ENCODE measurements around the gene RHOH.

RHOH gene

DNA sequence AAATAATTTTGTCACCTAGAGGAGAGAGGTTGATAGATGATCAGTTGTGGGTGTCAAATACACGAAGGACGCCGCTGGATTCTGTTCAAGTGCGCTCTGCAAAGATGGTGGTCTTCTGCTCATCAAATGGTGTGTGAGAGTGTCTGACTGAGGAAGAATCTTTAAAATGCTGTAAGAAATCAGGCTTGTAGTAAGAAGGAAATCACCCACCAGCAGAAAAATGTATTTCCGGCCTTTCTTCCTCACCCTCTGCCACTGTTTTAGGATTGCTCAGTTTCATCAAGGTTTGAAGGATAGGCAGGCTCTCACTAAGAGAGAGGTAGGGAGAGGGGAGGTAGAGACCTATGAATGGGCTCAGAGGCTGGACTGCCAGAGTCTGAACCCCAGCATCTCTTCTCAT is 28.7 kb downstream of the RHOH start:
- TF ChIP-seq GATA2 (IDR thresholded peaks at IDR 0.05; ENCODE audit: low read depth, low read length), result no peak
- TF ChIP-seq GATA3 (IDR thresholded peaks at IDR 0.05; ENCODE audit: low read depth, low read length), result no peak

DNA sequence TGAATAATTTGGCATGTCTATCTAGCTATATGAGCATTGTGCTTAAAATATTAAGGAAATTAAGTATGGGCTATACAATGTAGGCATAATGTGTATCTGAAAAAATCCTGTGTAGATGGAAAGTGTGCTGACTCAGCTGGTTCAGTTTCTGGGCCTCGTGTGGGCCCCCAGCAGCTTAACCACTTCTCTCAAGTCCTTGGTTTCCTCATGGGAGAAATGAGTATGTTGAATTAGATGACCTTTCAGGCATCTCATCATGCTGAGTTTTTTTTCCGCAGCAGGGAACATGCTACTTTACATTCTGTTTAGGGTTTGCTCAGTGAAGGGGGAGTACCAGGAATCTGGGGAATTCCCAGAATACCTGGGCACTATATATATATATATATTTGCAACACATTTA is 30.5 kb downstream of the RHOH start:
- no peak for TF ChIP-seq GATA2 (IDR thresholded peaks at IDR 0.05; ENCODE audit: low read depth, low read length)
- TF ChIP-seq GATA3 (IDR thresholded peaks at IDR 0.05; ENCODE audit: low read depth, low read length), result no peak

DNA sequence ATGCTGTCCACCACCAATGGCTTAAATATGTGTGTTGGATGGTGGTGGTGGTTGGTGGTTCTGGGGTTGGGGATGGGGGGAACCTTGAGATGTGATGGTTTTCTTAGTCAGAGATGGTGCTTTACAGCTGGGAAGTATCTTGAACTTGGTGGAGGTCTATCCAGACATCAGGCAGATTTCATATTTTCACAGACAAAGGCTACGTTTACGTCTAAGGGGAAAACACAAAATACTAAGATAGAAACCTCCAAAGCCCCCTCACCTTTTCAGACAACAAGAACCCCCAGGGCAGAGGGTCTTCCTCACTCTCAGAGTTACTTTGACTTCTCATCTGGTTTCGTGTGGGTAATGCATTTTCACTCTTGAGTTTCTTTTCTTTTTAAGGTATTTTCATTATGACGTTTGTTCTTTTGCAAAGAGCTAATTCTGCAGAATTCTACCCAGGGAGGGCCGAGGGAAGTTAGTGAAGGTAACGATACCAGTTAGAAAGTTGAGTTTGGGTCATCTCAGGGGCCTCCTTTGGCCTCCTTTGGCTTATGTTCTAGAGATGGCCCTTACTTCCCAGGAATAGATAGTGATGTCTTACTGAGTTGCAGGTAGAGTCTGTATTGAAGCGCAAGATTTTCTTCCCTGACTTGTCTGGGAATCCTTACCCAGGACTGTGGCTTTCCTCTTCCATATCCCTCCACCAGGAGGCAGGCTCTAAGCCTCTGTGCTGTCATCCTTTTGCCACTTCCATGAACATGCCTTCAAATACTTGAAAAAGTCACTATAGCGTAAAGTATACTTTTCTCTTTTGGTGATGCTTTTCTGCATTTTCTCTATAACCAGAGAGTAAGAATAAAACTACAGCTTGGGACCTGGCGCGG is 31.9 kb downstream of the RHOH start:
- TF ChIP-seq GATA2 (IDR thresholded peaks at IDR 0.05; ENCODE audit: low read depth, low read length) (no peak), GATA3 (IDR thresholded peaks at IDR 0.05; ENCODE audit: low read depth, low read length) (no peak)

DNA sequence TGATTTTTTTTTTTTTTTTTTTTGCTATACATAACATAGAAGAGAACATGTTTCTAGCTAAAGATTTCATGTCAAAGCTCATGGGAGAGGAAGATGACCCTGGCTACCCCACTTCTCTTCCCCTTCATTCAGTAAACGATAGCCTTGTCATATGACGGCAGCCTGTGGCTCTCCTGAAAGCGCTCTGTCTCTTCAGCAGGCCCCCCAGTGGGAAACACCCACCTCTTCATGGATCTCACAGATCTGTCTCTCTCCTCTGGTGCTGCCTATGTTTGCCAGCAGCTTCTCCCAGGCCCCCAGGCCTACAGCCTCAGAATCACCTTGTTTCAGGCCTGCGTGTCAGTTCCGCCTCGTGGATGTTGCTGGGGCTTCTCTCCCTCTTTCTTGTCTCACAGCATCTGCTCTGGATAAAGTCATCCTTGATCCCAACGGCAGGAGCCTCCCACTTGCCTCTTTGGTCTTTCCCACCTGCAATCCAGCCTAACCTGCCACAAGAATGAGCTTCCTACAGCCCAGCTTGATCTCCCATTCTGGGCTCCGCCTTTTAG is 34.6 kb downstream of the RHOH start:
- TF ChIP-seq GATA3 (IDR thresholded peaks at IDR 0.05; ENCODE audit: low read depth, low read length) (no peak), GATA2 (IDR thresholded peaks at IDR 0.05; ENCODE audit: low read depth, low read length) (no peak)

DNA sequence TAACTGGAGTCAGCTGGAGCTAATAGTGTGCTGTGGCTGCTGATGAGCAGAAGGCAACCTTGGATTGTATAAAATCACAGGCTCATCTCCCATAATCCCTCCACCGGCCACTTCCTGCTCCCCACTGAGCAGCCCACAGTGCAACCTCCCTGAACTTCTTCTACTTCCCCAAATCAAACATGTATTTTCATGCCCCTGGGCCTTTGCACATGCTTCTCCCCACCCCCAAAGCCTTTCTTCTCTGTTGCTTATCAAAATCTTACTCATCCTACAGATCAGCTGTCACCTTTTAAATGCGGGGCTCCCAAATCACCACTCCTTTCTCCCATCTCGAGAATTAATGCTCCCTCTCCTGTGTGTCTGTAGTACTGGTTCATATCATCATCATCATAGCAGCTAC is 35.8 kb downstream of the RHOH start:
- TF ChIP-seq GATA3 (IDR thresholded peaks at IDR 0.05; ENCODE audit: low read depth, low read length) (no peak), GATA2 (IDR thresholded peaks at IDR 0.05; ENCODE audit: low read depth, low read length) (no peak)

DNA sequence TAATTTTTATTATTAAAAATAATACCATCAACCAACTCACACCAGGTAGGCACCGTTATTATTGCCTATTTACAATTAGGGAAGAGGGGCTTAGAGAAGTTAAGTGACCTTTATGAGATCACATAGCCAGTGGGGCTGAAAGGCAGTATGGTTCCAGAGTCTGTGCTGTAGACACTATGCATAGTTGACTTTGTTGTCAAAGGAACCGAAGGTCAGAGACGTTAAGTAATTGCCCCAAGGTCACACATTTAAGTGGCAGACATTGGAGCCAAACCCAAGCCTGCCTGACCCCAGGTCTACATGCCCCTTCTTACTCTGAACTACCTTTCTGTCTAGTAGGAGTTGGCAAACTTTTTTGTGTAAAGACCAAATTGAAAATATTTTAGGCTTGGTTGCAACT is 36.4 kb downstream of the RHOH start:
- TF ChIP-seq GATA3 (IDR thresholded peaks at IDR 0.05; ENCODE audit: low read depth, low read length) (no peak), GATA2 (IDR thresholded peaks at IDR 0.05; ENCODE audit: low read depth, low read length) (no peak)

DNA sequence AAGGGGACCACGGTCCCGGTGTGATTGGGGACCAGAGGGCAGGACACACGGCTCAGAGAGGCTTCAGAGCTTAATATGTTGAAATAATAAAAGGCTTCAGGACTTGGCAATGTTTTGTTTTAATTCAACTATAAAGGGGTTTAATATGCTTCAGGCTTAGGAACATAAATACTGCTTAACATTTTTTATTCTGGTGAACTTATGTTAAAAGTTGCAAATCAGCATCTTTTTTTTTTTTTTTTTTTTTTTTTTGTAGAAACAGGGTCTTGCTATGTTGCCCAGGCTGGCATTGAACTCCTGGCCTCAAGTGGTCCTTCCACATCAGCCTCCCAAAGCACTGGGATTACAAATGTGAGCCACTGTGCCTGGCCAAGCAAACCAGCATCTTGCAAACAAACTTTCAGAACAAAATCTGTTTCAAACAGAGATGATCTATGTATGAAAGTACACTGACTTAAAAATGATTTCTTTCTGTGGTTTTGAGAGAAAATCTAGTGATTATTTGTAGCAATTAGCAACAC is 37.7 kb downstream of the RHOH start:
- TF ChIP-seq GATA3 (IDR thresholded peaks at IDR 0.05; ENCODE audit: low read depth, low read length) (no peak), GATA2 (IDR thresholded peaks at IDR 0.05; ENCODE audit: low read depth, low read length) (no peak)

DNA sequence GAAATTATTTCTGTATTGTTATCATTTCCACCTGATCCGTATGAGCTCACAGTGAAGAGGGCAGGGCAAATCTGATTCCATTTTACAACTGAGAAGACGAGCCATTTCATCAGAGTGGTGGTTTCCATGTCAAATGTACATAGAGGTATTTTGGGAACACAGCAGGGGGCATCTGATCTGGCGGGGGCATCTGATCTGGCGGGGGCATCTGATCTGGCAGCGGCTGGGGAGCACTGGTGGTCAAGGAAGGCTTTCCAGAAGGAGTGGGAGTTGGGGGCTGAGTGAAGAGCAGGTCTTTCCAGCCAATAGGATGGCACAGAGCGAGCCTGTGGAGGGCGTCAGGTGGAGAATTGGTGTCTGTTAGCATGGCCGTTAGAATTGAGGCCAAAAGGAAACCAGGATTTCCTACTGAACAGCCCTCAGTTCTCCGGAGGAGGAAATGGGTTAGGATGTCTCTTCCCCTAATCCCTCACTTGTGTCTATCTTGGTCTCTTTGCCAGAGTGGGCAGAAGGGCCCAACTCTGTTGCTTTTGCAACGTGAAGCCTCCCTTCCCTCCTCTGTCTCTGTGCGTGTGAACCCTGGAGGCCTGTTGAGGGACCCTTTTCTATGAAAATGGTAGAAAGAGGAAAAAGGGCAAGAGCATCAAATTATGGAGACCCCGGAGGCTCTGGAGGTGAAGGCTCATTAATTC is 41.3 kb downstream of the RHOH start:
- TF ChIP-seq GATA3 (IDR thresholded peaks at IDR 0.05; ENCODE audit: low read depth, low read length) (no peak), GATA2 (IDR thresholded peaks at IDR 0.05; ENCODE audit: low read depth, low read length) (no peak)

DNA sequence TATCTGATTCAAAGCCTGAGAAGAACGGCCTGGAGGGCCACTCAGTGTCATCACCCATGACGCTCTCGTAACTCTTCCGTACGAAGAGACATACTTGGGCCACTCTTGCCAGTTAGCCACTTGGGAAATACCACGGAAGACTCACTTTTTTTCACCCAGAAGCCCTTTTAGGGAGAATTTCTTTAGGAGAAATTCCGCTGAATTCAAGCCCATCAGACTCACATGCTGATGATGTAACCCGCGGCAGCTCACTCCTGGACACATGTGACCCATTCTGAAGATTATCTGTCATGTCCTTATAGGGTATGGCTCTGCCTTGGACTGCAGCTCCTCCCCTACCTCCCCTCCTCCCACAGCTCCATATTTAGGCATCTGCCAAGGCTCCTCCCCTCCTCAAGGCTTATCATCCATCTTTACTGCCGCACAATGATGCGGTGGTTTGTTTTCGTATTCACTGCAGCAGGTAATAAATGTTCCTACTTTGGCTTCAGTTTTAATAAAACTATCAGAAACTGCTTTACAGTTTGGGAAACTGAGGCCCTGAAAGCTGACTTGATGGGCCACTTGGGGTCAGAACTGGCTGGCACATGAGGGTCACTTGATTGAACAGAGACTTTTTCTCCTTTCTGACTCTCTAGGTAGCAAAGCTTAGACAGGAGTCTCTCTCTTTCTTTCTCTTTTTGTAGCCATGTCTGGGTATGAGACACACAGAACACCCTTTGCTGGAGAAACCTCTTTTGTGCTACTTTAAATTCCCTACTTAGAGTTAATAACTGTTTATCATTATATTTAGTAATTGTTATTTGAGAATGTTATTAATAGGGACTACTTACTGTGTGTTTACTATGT is 42.1 kb downstream of the RHOH start:
- TF ChIP-seq GATA2 (IDR thresholded peaks at IDR 0.05; ENCODE audit: low read depth, low read length) (no peak), GATA3 (IDR thresholded peaks at IDR 0.05; ENCODE audit: low read depth, low read length) (no peak)

DNA sequence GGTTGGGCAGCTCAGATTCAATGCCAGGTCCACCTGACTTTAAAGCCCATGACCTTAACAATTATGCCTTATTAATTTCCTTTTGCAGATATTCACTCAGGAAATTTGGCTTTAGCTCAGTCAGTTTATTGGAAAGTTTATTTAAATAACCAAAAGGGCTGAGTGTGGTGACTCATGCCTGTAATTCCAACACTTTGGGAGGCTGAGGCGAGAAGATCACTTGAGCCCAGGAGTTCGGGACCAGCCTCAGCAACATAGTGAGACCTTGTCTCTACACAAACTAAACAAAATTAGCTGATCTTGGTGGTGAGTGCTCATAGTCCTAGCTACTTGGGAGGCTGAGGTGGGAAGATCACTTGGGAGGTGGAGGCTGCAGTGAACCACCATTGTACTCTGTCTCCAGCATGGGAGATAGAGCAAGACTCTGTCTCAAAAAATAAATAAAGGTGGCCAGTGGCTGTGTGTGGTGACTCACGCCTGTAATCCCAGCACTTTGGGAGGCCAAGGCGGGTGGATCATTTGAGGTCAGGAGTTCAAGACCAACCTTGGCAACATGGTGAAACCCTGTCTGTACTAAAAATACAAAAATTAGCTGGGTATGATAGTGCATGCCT is 43.3 kb downstream of the RHOH start:
- TF ChIP-seq GATA3 (IDR thresholded peaks at IDR 0.05; ENCODE audit: low read depth, low read length) (no peak), GATA2 (IDR thresholded peaks at IDR 0.05; ENCODE audit: low read depth, low read length) (no peak)

DNA sequence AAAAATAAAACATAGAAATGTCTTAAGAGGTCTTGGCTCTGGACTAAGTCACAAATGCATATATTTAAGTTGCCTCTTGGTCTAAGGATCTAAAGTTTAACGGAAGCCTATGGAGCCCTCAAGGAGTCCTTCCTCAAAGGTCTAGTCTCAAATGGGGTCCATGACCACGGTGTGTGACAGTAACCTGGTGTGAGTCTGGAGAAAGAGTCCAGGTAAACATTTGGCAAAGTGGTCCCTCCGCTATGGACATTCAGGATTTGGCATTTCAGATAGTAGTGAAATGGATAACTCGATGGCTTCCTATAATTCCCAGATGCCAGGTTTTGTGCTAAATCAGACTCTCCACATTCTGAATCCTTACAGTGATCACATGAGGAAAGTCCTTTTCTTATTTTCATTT is 44.2 kb downstream of the RHOH start:
- TF ChIP-seq GATA3 (IDR thresholded peaks at IDR 0.05; ENCODE audit: low read depth, low read length) (no peak), GATA2 (IDR thresholded peaks at IDR 0.05; ENCODE audit: low read depth, low read length) (no peak)

DNA sequence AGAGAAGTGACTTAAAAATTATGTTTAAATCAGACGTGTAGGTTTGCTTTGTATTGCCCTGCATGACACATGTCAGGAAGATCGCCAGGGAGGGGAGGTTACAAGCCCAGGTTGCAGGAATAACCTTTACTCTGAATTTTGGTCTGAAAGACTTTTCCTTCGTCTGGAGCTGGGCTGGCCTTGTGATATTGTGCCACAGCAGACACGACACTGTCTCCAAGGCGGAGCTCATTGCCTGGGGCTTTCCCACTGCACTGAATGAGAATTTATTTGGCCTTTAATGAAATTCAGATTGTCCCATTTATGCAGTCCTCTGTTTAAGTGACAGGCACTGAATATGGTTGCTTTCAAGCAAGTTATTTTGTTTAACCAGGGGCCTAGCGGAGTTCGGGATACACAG is 45.1 kb downstream of the RHOH start:
- TF ChIP-seq GATA2 (IDR thresholded peaks at IDR 0.05; ENCODE audit: low read depth, low read length) (no peak), GATA3 (IDR thresholded peaks at IDR 0.05; ENCODE audit: low read depth, low read length) (no peak)

DNA sequence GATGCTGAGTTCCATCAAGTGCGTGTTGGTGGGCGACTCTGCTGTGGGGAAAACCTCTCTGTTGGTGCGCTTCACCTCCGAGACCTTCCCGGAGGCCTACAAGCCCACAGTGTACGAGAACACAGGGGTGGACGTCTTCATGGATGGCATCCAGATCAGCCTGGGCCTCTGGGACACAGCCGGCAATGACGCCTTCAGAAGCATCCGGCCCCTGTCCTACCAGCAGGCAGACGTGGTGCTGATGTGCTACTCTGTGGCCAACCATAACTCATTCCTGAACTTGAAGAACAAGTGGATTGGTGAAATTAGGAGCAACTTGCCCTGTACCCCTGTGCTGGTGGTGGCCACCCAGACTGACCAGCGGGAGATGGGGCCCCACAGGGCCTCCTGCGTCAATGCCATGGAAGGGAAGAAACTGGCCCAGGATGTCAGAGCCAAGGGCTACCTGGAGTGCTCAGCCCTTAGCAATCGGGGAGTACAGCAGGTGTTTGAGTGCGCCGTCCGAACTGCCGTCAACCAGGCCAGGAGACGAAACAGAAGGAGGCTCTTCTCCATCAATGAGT is 46.6 kb downstream of the RHOH start:
- TF ChIP-seq GATA3 (IDR thresholded peaks at IDR 0.05; ENCODE audit: low read depth, low read length), result no peak
- TF ChIP-seq GATA2 (IDR thresholded peaks at IDR 0.05; ENCODE audit: low read depth, low read length), result no peak
